Muscle of back (tissue), 11 donors: Measurements from ENCODE around the gene TTC17. TPM values are rescaled to one million over a fixed set of nuclear protein-coding genes. Genes with fewer than 3 reads are reported as not detected.
"Not testable (repeated sequence)": the region's sequence is repeated elsewhere in the genome, so short reads cannot be mapped to it uniquely, and the experiment has no call there.

Source experiments
- DNase-seq, 3 donors: peaks; one replicate each; pipeline versions ENCODE4 v3.0.0 to v3.0.0-alpha.2; 2013
- polyA plus RNA-seq, 10 donors: library from polyadenylated mRNA; unstranded; fragments of 120-200 nt; gene quantifications; one replicate each; pipeline ENCODE4 v1.2.1, GENCODE V29; 2013; ENCODE audit not compliant: insufficient read length in 10 of 10

The TTC17 gene
- polyA plus RNA-seq, 10 donors: 46.1 to 104 (median 60.9) TPM

GRCh38 chr11:43443811-43444210 is 85.1 kb downstream of the TTC17 start:
- DNase-seq: no peak

GRCh38 chr11:43447151-43447550 is 88.4 kb downstream of the TTC17 start:
- no peak for DNase-seq

GRCh38 chr11:43458486-43458885 is 99.8 kb downstream of the TTC17 start:
- DNase-seq: no peak

DNA sequence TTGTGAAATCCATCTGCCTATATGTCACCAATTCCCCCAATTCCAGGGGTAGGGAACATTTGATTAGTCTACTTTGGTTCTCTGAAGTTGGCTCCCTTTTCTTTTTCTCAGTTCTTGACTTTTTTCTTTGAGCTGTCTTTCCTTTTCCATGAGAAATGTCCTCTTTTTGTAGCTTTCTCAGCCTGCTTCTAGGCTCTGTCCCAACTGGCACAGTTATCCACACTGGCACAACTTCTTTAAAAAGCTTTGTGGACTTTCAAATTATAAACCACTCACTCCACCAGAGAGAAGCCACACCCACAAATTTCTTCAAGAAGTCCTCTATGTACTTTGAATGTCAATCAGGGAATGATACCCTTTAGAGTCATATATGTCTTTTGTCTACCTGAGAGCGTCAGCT is 100.5 kb downstream of the TTC17 start:
- no peak for DNase-seq

DNA sequence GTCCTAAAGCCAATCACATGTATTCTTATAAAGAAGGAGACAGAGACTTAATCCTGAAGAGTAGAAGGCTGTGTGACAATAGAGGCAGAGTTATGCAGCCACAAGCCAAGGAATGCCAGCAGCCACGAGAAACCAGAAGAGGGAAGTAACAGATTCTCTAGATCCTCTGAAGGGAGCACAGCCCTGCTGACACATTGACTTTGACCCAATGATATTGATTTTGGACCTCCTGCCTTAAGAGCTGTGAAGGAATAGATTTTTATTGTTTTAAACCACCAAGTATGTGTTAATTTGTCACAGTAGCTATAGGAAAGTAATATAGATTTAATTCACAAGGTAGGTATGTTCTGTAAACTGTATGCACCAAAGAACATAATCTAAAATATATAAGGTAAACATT is 103.6 kb downstream of the TTC17 start:
- no peak for DNase-seq

DNA sequence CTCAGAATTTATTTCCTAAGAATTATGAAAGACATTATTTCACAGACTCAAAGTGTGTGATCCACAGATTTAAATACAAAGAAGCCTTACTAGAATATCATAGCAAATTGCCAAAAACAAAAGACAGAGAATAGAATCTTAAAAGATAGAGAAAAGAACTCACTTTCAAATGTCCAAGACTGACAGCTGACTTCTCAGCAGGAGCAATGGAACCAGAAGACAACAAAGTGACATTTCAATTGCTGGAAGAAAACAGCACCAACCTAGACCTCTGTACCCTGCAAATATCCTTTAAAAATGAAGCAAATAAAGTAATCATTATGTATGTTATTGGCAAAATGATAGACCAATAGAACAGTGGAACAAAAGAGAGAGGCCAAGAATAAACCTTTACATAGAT is 109.2 kb downstream of the TTC17 start:
- no peak for DNase-seq

GRCh38 chr11:43477491-43477890 is 118.8 kb downstream of the TTC17 start:
- DNase-seq: not testable (repeated sequence)

DNA sequence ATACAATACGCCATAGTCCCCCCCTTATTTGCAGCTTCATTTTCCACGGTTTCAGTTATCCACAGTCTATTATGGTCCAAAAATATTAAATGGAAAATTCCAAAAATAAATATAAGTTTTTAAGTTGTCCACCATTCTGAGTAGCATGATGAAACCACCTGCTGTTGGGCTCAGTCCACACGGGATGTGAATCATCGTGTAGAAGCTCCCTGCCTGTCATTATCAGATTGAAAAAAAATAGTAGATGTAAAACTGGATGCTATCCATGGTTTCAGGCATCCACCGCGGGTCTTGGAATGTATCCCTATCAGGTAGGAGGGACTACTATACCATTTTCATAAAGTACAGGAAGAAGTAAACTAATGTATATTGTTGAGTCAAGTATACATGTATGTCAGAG is 127.4 kb downstream of the TTC17 start:
- no peak for DNase-seq

DNA sequence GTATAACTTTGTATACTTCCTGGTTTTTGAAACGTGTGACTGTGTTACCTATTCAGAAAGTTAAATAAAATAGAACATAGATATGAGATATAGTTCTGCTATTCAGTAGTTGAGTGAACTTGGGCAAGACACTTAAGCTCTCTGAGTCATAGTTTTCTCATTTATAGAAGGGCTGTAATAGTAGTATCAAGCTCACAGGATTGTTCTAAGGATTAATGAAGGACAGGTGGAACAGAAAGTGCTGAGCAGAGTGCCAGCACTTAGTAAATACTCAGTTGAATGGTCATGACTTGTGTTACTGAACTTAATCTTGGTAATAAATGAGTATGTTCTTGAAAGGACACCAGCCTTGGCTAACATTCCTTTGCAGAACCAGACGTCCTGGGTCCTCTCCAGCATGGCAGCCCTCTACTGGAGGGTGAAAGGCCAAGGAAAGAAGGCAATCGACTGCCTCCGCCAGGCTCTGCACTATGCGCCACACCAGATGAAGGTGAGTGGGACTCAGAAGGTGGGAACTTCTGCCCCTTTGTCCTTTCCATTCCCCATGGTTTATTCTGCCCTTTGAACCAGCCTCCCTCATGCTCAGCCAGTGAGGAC is 131.2 kb downstream of the TTC17 start:
- DNase-seq: no peak

- DNase-seq: no peak
Observed at GRCh38 chr11:43492701-43493100, 134.0 kb downstream of the TTC17 start.

DNA sequence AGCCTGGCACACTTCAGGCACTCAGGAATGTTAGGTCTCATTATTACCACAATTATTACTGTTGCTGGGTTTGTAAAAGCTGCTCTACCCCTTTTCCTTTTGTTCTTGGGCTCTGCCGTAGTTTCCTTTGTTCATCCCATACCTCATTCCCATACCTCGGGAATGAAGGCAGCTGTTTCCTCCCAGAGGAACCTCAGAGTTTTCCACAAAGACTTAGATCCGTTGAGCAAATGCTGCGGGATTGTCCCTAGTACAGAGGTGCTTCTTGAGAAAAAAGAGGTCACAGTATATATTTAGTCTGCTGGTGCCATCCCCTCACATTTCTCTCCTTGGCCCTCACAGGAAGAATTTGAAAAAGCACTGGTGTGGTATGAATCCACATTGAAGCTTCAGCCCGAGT is 134.7 kb downstream of the TTC17 start:
- DNase-seq: no peak

DNA sequence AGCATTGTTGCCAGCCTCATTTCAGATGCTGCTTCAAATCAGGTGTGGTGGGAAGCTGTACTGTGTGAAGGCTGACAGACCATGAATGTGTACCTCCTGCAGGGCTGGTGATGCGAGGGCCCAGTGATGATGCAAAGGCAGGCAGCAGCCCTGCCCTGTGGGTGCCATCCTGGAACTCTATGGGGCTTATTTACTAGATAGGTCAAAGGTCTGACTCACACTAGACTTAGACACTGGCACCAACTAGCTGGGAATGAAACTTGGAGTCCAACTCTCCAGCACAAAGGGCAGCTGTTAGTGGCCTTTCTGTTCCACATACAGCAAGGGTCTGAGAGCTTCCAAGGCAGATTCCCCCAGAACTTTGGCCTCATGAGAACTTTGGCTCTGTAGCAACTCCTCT is 138.4 kb downstream of the TTC17 start:
- DNase-seq: no peak

DNA sequence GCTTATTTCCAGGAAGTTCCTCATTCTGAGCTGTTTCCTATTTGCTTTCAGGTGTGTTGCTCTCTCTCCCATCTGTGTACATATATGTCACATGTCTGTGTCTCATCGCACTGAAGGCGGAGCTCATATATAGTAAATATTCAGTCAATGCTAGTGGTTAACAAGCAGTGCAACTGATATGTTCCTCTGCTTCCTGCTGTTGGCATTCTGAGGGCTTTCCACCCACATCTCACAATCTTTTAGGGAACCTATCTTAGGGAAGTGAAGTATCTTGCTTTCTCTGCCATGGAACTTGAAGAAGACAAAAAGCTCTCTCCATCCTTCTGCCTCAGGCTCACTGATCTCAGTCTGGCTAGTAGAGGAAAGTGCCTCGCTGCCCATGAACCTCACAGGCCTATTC is 139.8 kb downstream of the TTC17 start:
- DNase-seq: no peak

DNA sequence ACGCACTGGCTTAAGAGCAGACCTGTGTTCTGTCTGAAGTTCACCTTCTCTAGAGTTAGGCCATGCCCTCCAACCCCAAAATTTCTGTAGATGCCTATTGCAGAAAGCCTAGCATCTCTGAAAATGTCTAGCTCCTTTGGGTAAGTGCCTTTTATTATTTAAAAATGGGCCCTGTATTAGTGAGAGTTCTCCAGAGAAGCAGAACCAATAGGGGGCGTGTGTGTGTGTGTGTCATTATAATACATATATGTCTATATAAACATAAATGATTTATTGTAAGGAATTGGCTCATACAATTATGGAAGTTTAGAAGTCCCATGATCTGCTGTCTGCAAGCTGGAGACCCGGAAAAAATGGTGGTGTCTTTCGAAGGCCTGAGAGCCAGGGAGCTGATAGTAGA is 144.7 kb downstream of the TTC17 start:
- no peak for DNase-seq

- DNase-seq: peak in 2 of 3 donors; percentile 11 to 15
Observed at GRCh38 chr11:43504316-43504950, 145.7 kb downstream of the TTC17 start.

- DNase-seq: no peak
Observed at GRCh38 chr11:43505171-43505570, 146.5 kb downstream of the TTC17 start.

DNA sequence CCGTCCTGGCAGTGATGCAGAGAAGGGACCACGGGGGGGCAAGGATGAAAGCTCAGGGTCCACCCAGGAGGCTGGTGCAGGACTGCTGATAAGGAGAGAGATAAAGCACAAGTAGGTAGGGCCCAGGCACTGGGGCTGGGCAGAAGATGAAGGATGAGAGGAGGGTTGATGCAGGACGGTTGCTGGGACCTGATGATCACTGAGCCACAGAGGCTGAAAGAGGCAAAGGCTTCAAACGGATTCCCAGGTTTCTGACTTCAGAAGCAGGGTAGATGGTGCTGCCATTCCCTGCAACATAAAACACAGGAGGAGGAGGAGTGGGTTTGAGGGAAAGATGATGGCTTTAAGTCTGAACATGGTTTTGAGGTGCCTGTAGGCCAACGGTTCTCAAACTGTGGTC is 148.5 kb downstream of the TTC17 start:
- DNase-seq: no peak

GRCh38 chr11:43508511-43508918 is 149.8 kb downstream of the TTC17 start:
- peak in 1 of 3 donors; percentile 19 for DNase-seq

GRCh38 chr11:43511959-43512358 is 153.2 kb downstream of the TTC17 start:
- DNase-seq: no peak

- no peak for DNase-seq
Observed at GRCh38 chr11:43515090-43515489, 156.4 kb downstream of the TTC17 start.

DNA sequence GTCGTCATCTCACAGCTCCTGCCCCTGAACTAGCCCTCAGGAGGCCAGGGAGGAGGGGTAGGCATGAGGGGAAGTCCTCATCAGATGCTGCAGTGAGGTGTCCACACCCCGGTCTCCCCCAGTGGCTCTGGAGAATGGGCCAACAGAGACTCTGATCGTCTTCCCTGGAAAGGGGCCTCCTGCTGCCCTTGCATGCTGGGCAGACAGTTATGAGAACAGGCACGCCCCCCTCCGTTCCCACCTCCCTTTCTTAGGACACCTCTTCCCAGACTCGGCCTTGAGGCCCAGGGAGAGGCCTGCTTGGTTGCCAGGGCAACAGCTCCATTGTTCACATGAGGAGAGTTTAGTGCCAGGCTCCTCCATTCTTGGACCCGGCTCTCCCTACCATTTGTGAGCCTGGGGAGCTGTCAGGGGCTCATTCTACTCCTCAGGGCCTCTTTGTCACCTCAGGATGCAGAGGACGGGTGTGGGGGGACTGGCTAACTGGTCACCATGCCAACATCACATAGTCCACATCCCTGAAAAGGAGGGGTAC is 157.7 kb downstream of the TTC17 start:
- DNase-seq: no peak

GRCh38 chr11:43517518-43517917 is 158.8 kb downstream of the TTC17 start:
- DNase-seq: no peak

- no peak for DNase-seq
Observed at GRCh38 chr11:43518408-43519160, 159.9 kb downstream of the TTC17 start.
